ENCODE data around the gene KRTAP10-6. TPM values are rescaled to one million over a fixed set of nuclear protein-coding genes. Genes with fewer than 3 reads are reported as not detected.
A peak's percentile ranks its signal among the peaks of the same experiment; 100 is the strongest.
"Not testable (repeated sequence)": the region's sequence is repeated elsewhere in the genome, so short reads cannot be mapped to it uniquely, and the experiment has no call there.

Gene KRTAP10-6
- total RNA-seq, 5 donors from 2014 or later (not counting 1 experiment from before 2014, with no cell fraction given): not detected

DNA sequence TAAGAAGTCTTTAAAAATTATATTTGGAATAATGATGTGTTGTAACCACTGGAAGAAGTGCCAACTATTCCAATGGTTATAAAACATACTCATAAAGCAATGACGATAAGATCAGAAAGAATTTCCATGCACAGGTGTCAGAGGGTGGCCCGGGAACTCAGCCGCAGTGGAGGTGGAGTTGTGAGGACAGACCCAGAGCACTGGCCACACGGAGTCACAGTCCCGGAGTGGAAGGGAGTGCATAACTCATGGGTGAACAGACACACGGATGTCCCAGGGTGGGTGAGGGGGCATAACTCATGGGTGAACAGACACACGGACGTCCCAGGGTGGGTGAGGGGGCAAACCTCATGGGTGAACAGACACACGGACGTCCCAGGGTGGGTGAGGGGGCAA is 16.3 kb downstream of the KRTAP10-6 start:
- H3K27me3 ChIP-seq (replicated peaks in 1 of 2; ENCODE audit: control insufficient read depth in 2 of 2, extremely low read depth in 1 of 2, insufficient read depth in 2 of 2, low read length in 1 of 2): peaks cover 0 to 33% of the 10 kb centered on the region in 2 experiments
- Mint-ChIP-seq H3K4me1 (peaks cover under 1 to 12% (median 5%) of the 10 kb centered on the region in 3 donors), H3K36me3 (no peaks in the 10 kb centered on the region), H3K9me3 (peaks cover 4 to 21% (median 9%) of the 10 kb centered on the region in 3 donors), H3K27me3 (peaks cover 9 to 16% of the 10 kb centered on the region in 2 donors), H3K4me3 (no peak overlapping the region), H3K27ac (no peak overlapping the region)
- no peaks in the 10 kb centered on the region for H3K9me3 ChIP-seq
- H3K27ac ChIP-seq (ENCODE audit: low read length): no peak overlapping the region
- ATAC-seq (replicated peaks in 1 of 4): no peak
- no peaks in the 10 kb centered on the region for H3K36me3 ChIP-seq (ENCODE audit: control insufficient read depth in 2 of 2, extremely low read depth in 1 of 2, insufficient read depth in 1 of 2, low read length in 1 of 2)
- peaks cover 0 to 7% of the 10 kb centered on the region in 2 experiments for H3K4me1 ChIP-seq (ENCODE audit: control insufficient read depth in 1 of 2, extremely low read depth in 1 of 2, insufficient read depth in 2 of 2, low read length in 2 of 2)
- ChIA-PET CTCF (no interaction called here), POLR2A (no interaction called here)
- DNase-seq: no peak
- WGBS (ENCODE audit: insufficient coverage): 79% methylated on average over 4 of the region's 10 CpGs
- H3K4me3 ChIP-seq (ENCODE audit: control insufficient read depth in 1 of 2, extremely low read depth in 1 of 2, low read length in 1 of 2): no peak overlapping the region

GRCh38 chr21:44575307-44576024 is 16.8 kb downstream of the KRTAP10-6 start:
- H3K36me3 Mint-ChIP-seq: no peaks in the 10 kb centered on the region
- CTCF ChIA-PET: no interaction called here
- no peak overlapping the region for H3K4me3 Mint-ChIP-seq
- peaks cover 4 to 17% (median 8%) of the 10 kb centered on the region in 3 donors for H3K9me3 Mint-ChIP-seq
- WGBS (ENCODE audit: insufficient coverage): 84% methylated on average over 16 of the region's 20 CpGs
- H3K27me3 Mint-ChIP-seq: peaks cover 9 to 16% of the 10 kb centered on the region in 2 donors
- POLR2A ChIA-PET: no interaction called here
- H3K27ac Mint-ChIP-seq: no peak overlapping the region
- no peak for ATAC-seq (replicated peaks in 1 of 4)
- no peaks in the 10 kb centered on the region for H3K9me3 ChIP-seq
- H3K27me3 ChIP-seq (replicated peaks in 1 of 2; ENCODE audit: control insufficient read depth in 2 of 2, extremely low read depth in 1 of 2, insufficient read depth in 2 of 2, low read length in 1 of 2): peaks cover 0 to 33% of the 10 kb centered on the region in 2 experiments
- H3K4me1 Mint-ChIP-seq: peaks cover 0 to 12% (median 5%) of the 10 kb centered on the region in 3 donors
- H3K4me3 ChIP-seq (ENCODE audit: control insufficient read depth in 1 of 2, extremely low read depth in 1 of 2, low read length in 1 of 2): no peak overlapping the region
- peaks cover 0 to 7% of the 10 kb centered on the region in 2 experiments for H3K4me1 ChIP-seq (ENCODE audit: control insufficient read depth in 1 of 2, extremely low read depth in 1 of 2, insufficient read depth in 2 of 2, low read length in 2 of 2)
- peak in 1 of 35 experiments; percentile 23 for DNase-seq
- no peaks in the 10 kb centered on the region for H3K36me3 ChIP-seq (ENCODE audit: control insufficient read depth in 2 of 2, extremely low read depth in 1 of 2, insufficient read depth in 1 of 2, low read length in 1 of 2)
- no peak overlapping the region for H3K27ac ChIP-seq (ENCODE audit: low read length)

- no peaks in the 10 kb centered on the region for H3K36me3 Mint-ChIP-seq
- peaks cover 9 to 12% of the 10 kb centered on the region in 2 donors for H3K27me3 Mint-ChIP-seq
- ChIA-PET POLR2A (no interaction called here), CTCF (no interaction called here)
- ATAC-seq (replicated peaks in 1 of 4) (no peak), DNase-seq (peak in 2 of 35 experiments; percentile 2 to 10)
- H3K4me1 ChIP-seq (ENCODE audit: control insufficient read depth in 1 of 2, extremely low read depth in 1 of 2, insufficient read depth in 2 of 2, low read length in 2 of 2): peaks cover 0 to 7% of the 10 kb centered on the region in 2 experiments
- H3K4me1 Mint-ChIP-seq: peaks cover 0 to 12% (median 2%) of the 10 kb centered on the region in 3 donors
- H3K9me3 ChIP-seq: no peaks in the 10 kb centered on the region
- 37% methylated on average over 20 of the region's 21 CpGs for WGBS (ENCODE audit: insufficient coverage)
- H3K9me3 Mint-ChIP-seq: peaks cover 0 to 15% (median 8%) of the 10 kb centered on the region in 3 donors
- H3K27ac Mint-ChIP-seq: no peak overlapping the region
- no peak overlapping the region for H3K27ac ChIP-seq (ENCODE audit: low read length)
- no peak overlapping the region for H3K4me3 ChIP-seq (ENCODE audit: control insufficient read depth in 1 of 2, extremely low read depth in 1 of 2, low read length in 1 of 2)
- no peak overlapping the region for H3K4me3 Mint-ChIP-seq
- peaks cover 0 to 36% of the 10 kb centered on the region in 2 experiments for H3K27me3 ChIP-seq (replicated peaks in 1 of 2; ENCODE audit: control insufficient read depth in 2 of 2, extremely low read depth in 1 of 2, insufficient read depth in 2 of 2, low read length in 1 of 2)
- no peaks in the 10 kb centered on the region for H3K36me3 ChIP-seq (ENCODE audit: control insufficient read depth in 2 of 2, extremely low read depth in 1 of 2, insufficient read depth in 1 of 2, low read length in 1 of 2)
Observed at GRCh38 chr21:44574457-44575306, 17.6 kb downstream of the KRTAP10-6 start.

- H3K27ac ChIP-seq (ENCODE audit: low read length); H3K27ac Mint-ChIP-seq; H3K4me3 Mint-ChIP-seq; H3K36me3 Mint-ChIP-seq; CTCF ChIA-PET; H3K4me1 ChIP-seq (ENCODE audit: control insufficient read depth in 1 of 2, extremely low read depth in 1 of 2, insufficient read depth in 2 of 2, low read length in 2 of 2); H3K4me3 ChIP-seq (ENCODE audit: control insufficient read depth in 1 of 2, extremely low read depth in 1 of 2, low read length in 1 of 2); H3K36me3 ChIP-seq (ENCODE audit: control insufficient read depth in 2 of 2, extremely low read depth in 1 of 2, insufficient read depth in 1 of 2, low read length in 1 of 2); ATAC-seq (replicated peaks in 1 of 4); H3K9me3 ChIP-seq; POLR2A ChIA-PET: not testable (repeated sequence)
- 70% methylated on average over 9 of the region's 25 CpGs for WGBS (ENCODE audit: insufficient coverage)
- peaks cover 0 to 44% of the 10 kb centered on the region in 2 experiments for H3K27me3 ChIP-seq (replicated peaks in 1 of 2; ENCODE audit: control insufficient read depth in 2 of 2, extremely low read depth in 1 of 2, insufficient read depth in 2 of 2, low read length in 1 of 2)
- peaks cover 0 to 15% (median 8%) of the 10 kb centered on the region in 3 donors for H3K9me3 Mint-ChIP-seq
- peak in 1 of 35 experiments; percentile 19 for DNase-seq
- peaks cover 10 to 12% of the 10 kb centered on the region in 2 donors for H3K27me3 Mint-ChIP-seq
- H3K4me1 Mint-ChIP-seq: peaks cover 0 to 12% (median 2%) of the 10 kb centered on the region in 3 donors
Observed at GRCh38 chr21:44573630-44574456, 18.5 kb downstream of the KRTAP10-6 start, which contains the start of gene KRTAP10-4. Gene KRTAP10-4, plus strand, starts transcription at chr21:44573729. Its CDS starts 30 bp downstream, at chr21:44573759.

- H3K27me3 Mint-ChIP-seq: peaks cover 10 to 12% of the 10 kb centered on the region in 2 donors
- H3K4me3 Mint-ChIP-seq: no peak overlapping the region
- Histone ChIP-seq H3K27ac (ENCODE audit: low read length) (no peak overlapping the region), H3K36me3 (ENCODE audit: control insufficient read depth in 2 of 2, extremely low read depth in 1 of 2, insufficient read depth in 1 of 2, low read length in 1 of 2) (no peaks in the 10 kb centered on the region), H3K4me1 (ENCODE audit: control insufficient read depth in 1 of 2, extremely low read depth in 1 of 2, insufficient read depth in 2 of 2, low read length in 2 of 2) (peaks cover 0 to 7% of the 10 kb centered on the region in 2 experiments), H3K9me3 (no peaks in the 10 kb centered on the region), H3K27me3 (replicated peaks in 1 of 2; ENCODE audit: control insufficient read depth in 2 of 2, extremely low read depth in 1 of 2, insufficient read depth in 2 of 2, low read length in 1 of 2) (peaks cover 0 to 44% of the 10 kb centered on the region in 2 experiments), H3K4me3 (ENCODE audit: control insufficient read depth in 1 of 2, extremely low read depth in 1 of 2, low read length in 1 of 2) (no peak overlapping the region)
- no peak overlapping the region for H3K27ac Mint-ChIP-seq
- WGBS (ENCODE audit: insufficient coverage): 88% methylated on average over 9 of the region's 15 CpGs
- no peaks in the 10 kb centered on the region for H3K36me3 Mint-ChIP-seq
- POLR2A ChIA-PET: no interaction called here
- peaks cover 0 to 12% (median 2%) of the 10 kb centered on the region in 3 donors for H3K4me1 Mint-ChIP-seq
- DNase-seq: no peak
- ATAC-seq (replicated peaks in 1 of 4): no peak
- peaks cover 0 to 13% (median 8%) of the 10 kb centered on the region in 3 donors for H3K9me3 Mint-ChIP-seq
- CTCF ChIA-PET: no interaction called here
Observed at GRCh38 chr21:44572959-44573583, 19.2 kb downstream of the KRTAP10-6 start.
